ENCODE measurements around the gene CACNA1B. TPM values are rescaled to one million over a fixed set of nuclear protein-coding genes. Genes with fewer than 3 reads are reported as not detected.

CACNA1B gene
- total and polyA plus RNA-seq, 2 donors (not counting 1 experiment from before 2014, with no cell fraction given), result 0.01 to 0.17 TPM

GRCh38 chr9:137988701-137989100 is 111.1 kb downstream of the CACNA1B start:
- no peaks in the 10 kb centered on the region for H3K4me1 ChIP-seq (ENCODE audit: control insufficient read depth, extremely low read depth, insufficient read depth, low read length)
- TF ChIP-seq CTCF (conservative IDR thresholded peaks at IDR 0.05 in 1 of 2, IDR thresholded peaks at IDR 0.05 in 1 of 2; ENCODE audit: low read depth in 1 of 2, low read length in 2 of 2), result no peak
- no peak for TF ChIP-seq EZH2 (IDR thresholded peaks at IDR 0.05; ENCODE audit: low read length, missing control alignments)
- no peak overlapping the region for H3K27ac ChIP-seq (ENCODE audit: insufficient read depth, low read length)
- H3K9me3 ChIP-seq (ENCODE audit: control insufficient read depth, insufficient read depth, low read depth, low read length), result no peaks in the 10 kb centered on the region
- no peak overlapping the region for H3K9ac ChIP-seq (ENCODE audit: insufficient read depth, low read length)
- H3K4me3 ChIP-seq (replicated peaks in 1 of 4; ENCODE audit: control extremely low read depth in 1 of 4, insufficient read depth in 1 of 4, low read depth in 3 of 4, low read length in 4 of 4), result no peak overlapping the region
- H3K27me3 ChIP-seq (ENCODE audit: control insufficient read depth, insufficient read depth, low read length), result no peaks in the 10 kb centered on the region
- DNase-seq (ENCODE audit: low read depth in 2 of 2), result no peak
- H3K36me3 ChIP-seq (ENCODE audit: control insufficient read depth, insufficient read depth, low read length), result no peaks in the 10 kb centered on the region
- H3K79me2 ChIP-seq (ENCODE audit: control insufficient read depth, insufficient read depth, low read length), result no peaks in the 10 kb centered on the region
- no peak overlapping the region for H3K4me2 ChIP-seq (ENCODE audit: extremely low read depth, insufficient read depth, low read length)
- H4K20me1 ChIP-seq (ENCODE audit: control insufficient read depth, extremely low read depth, insufficient read depth, low read length), result no peaks in the 10 kb centered on the region
- no peak overlapping the region for H2AFZ ChIP-seq (ENCODE audit: low read length)

- no peak for TF ChIP-seq EZH2 (IDR thresholded peaks at IDR 0.05; ENCODE audit: low read length, missing control alignments)
- TF ChIP-seq CTCF (conservative IDR thresholded peaks at IDR 0.05 in 1 of 2, IDR thresholded peaks at IDR 0.05 in 1 of 2; ENCODE audit: low read depth in 1 of 2, low read length in 2 of 2), result no peak
- Histone ChIP-seq H2AFZ (ENCODE audit: low read length) (no peak overlapping the region), H3K36me3 (ENCODE audit: control insufficient read depth, insufficient read depth, low read length) (no peaks in the 10 kb centered on the region), H3K9me3 (ENCODE audit: control insufficient read depth, insufficient read depth, low read depth, low read length) (no peaks in the 10 kb centered on the region), H3K27me3 (ENCODE audit: control insufficient read depth, insufficient read depth, low read length) (no peaks in the 10 kb centered on the region), H4K20me1 (ENCODE audit: control insufficient read depth, extremely low read depth, insufficient read depth, low read length) (no peaks in the 10 kb centered on the region), H3K4me3 (replicated peaks in 1 of 4; ENCODE audit: control extremely low read depth in 1 of 4, insufficient read depth in 1 of 4, low read depth in 3 of 4, low read length in 4 of 4) (no peak overlapping the region), H3K79me2 (ENCODE audit: control insufficient read depth, insufficient read depth, low read length) (no peaks in the 10 kb centered on the region), H3K4me1 (ENCODE audit: control insufficient read depth, extremely low read depth, insufficient read depth, low read length) (no peaks in the 10 kb centered on the region), H3K27ac (ENCODE audit: insufficient read depth, low read length) (no peak overlapping the region), H3K9ac (ENCODE audit: insufficient read depth, low read length) (no peak overlapping the region), H3K4me2 (ENCODE audit: extremely low read depth, insufficient read depth, low read length) (no peak overlapping the region)
- DNase-seq (ENCODE audit: low read depth in 2 of 2), result no peak
These were observed 111.6 kb downstream of the CACNA1B start for GRCh38 chr9:137989156-137989555.

- no peaks in the 10 kb centered on the region for H4K20me1 ChIP-seq (ENCODE audit: control insufficient read depth, extremely low read depth, insufficient read depth, low read length)
- no peak for TF ChIP-seq CTCF (conservative IDR thresholded peaks at IDR 0.05 in 1 of 2, IDR thresholded peaks at IDR 0.05 in 1 of 2; ENCODE audit: low read depth in 1 of 2, low read length in 2 of 2)
- no peak for TF ChIP-seq EZH2 (IDR thresholded peaks at IDR 0.05; ENCODE audit: low read length, missing control alignments)
- no peaks in the 10 kb centered on the region for H3K4me1 ChIP-seq (ENCODE audit: control insufficient read depth, extremely low read depth, insufficient read depth, low read length)
- no peaks in the 10 kb centered on the region for H3K9me3 ChIP-seq (ENCODE audit: control insufficient read depth, insufficient read depth, low read depth, low read length)
- no peak overlapping the region for H2AFZ ChIP-seq (ENCODE audit: low read length)
- no peak overlapping the region for H3K4me3 ChIP-seq (replicated peaks in 1 of 4; ENCODE audit: control extremely low read depth in 1 of 4, insufficient read depth in 1 of 4, low read depth in 3 of 4, low read length in 4 of 4)
- H3K9ac ChIP-seq (ENCODE audit: insufficient read depth, low read length), result no peak overlapping the region
- H3K27ac ChIP-seq (ENCODE audit: insufficient read depth, low read length), result no peak overlapping the region
- DNase-seq (ENCODE audit: low read depth in 2 of 2), result no peak
- H3K36me3 ChIP-seq (ENCODE audit: control insufficient read depth, insufficient read depth, low read length), result no peaks in the 10 kb centered on the region
- H3K79me2 ChIP-seq (ENCODE audit: control insufficient read depth, insufficient read depth, low read length), result no peaks in the 10 kb centered on the region
- H3K4me2 ChIP-seq (ENCODE audit: extremely low read depth, insufficient read depth, low read length), result no peak overlapping the region
- H3K27me3 ChIP-seq (ENCODE audit: control insufficient read depth, insufficient read depth, low read length), result no peaks in the 10 kb centered on the region
These were observed 112.6 kb downstream of the CACNA1B start for GRCh38 chr9:137989999-137990715.

All from fibroblast of lung (primary cell).